HCT116 (cell line): ENCODE data around the gene SMURF1. TPM values are rescaled to one million over a fixed set of nuclear protein-coding genes. Genes with fewer than 3 reads are reported as not detected.

Source experiments
- ATAC-seq: fragments of 200-7000 bp; cut with Tn5 transposase; 2 replicates; pipeline ENCODE4 v1.9.1; 2020; ENCODE audit warnings: mild to moderate bottlenecking, moderate library complexity
- BruUV-seq: library from RNA; stranded (reverse); fragments of 400-500 nt; replicated peaks from 2 replicates; lab custom pipeline; 2021; lab: Mats Ljungman, UMichigan
- CTCF ChIA-PET: fragments of 300-600 bp; sonication (Branson Sonifier 250); formaldehyde crosslinking; loops from one replicate; lab custom pipeline; 2021; ENCODE audit warnings: antibody characterized with exemption; lab: Charles Lee
- POLR2A ChIA-PET: fragments of 300-600, 350-600 bp; sonication (Branson Sonifier 250); formaldehyde crosslinking; loops from one replicate; lab custom pipeline; 2021; ENCODE audit warnings: antibody characterized with exemption; lab: Charles Lee
- RAD21 ChIA-PET, 2 experiments: fragments of 300-600 bp; sonication (Branson Sonifier 250); formaldehyde crosslinking; loops; one replicate each; lab custom pipeline; 2023; ENCODE audit warnings: low total read pairs in 2 of 2; ENCODE audit not compliant: uncharacterized antibody in 2 of 2, unreplicated experiment in 2 of 2, low non-redundant PET in 1 of 2; lab: Charles Lee
- DNase-seq: peaks from one replicate; pipeline ENCODE4 v3.0.0-alpha.2; 2010; ENCODE audit warnings: low read depth, low spot score
- H2AFZ ChIP-seq: fragments of 200-600 bp; shearing (Covaris generic), sonication (generic); 2 replicates; pipeline ENCODE4 v1.6.1; 2017; ENCODE audit warnings: low read depth, mixed run types, mixed read lengths, antibody characterized with exemption, low read length; ENCODE audit not compliant: poor library complexity, severe bottlenecking
- H3K27ac ChIP-seq: 2 replicates; pipeline ENCODE4 v1.5.1; 2012; ENCODE audit warnings: low read depth, low read length
- H3K27me3 ChIP-seq: fragments of 200-600 bp; sonication (generic); 2 replicates; pipeline ENCODE4 v1.6.1; 2016; ENCODE audit warnings: mixed run types, low read length, mixed read lengths; ENCODE audit not compliant: insufficient read depth
- H3K36me3 ChIP-seq, 2 experiments: fragments of 200-500 bp in 1 of 2; fragments of 200-600 bp in 1 of 2; sonication (Bioruptor generic) in 1 of 2; sonication (generic) in 1 of 2; 2 replicates each; pipeline versions ENCODE4 v1.5.1 to v1.6.1; 2014 to 2016; ENCODE audit warnings: low read length in 2 of 2, inconsistent platforms in 1 of 2, mixed read lengths in 1 of 2, mixed run types in 1 of 2; ENCODE audit not compliant: insufficient read depth in 2 of 2, control insufficient read depth in 1 of 2
- H3K4me1 ChIP-seq, 2 experiments: fragments of 200-600 bp in 1 of 2; sonication (generic) in 1 of 2; 2 replicates each; pipeline versions ENCODE4 v1.5.1 to v1.6.1; 2012 to 2017; ENCODE audit warnings: low read length in 2 of 2, inconsistent platforms in 1 of 2, mild to moderate bottlenecking in 1 of 2, mixed read lengths in 1 of 2, mixed run types in 1 of 2, moderate library complexity in 1 of 2; ENCODE audit not compliant: insufficient read depth in 2 of 2, control insufficient read depth in 1 of 2
- H3K4me2 ChIP-seq: fragments of 200-600 bp; sonication (generic); 2 replicates; pipeline ENCODE4 v1.6.1; 2017; ENCODE audit warnings: mixed run types, low read length, mixed read lengths
- H3K4me3 ChIP-seq, 2 experiments: fragments of 200-600 bp in 1 of 2; sonication (generic) in 1 of 2; replicated peaks in 1 of 2; 2 replicates each; pipeline ENCODE4 v1.5.1; 2011 to 2016; ENCODE audit warnings: low read length in 2 of 2, control low read depth in 1 of 2, low read depth in 1 of 2, mild to moderate bottlenecking in 1 of 2, mixed read lengths in 1 of 2, mixed run types in 1 of 2
- H3K79me2 ChIP-seq: fragments of 200-600 bp; sonication (generic); 2 replicates; pipeline ENCODE4 v1.6.1; 2017; ENCODE audit warnings: mild to moderate bottlenecking, mixed run types, low read length, moderate library complexity, mixed read lengths; ENCODE audit not compliant: insufficient read depth
- H3K9ac ChIP-seq: fragments of 200-600 bp; sonication (generic); 2 replicates; pipeline ENCODE4 v1.6.1; 2016; ENCODE audit warnings: low read length, mixed read lengths
- H3K9me2 ChIP-seq: fragments of 200-600 bp; sonication (generic), shearing (Covaris generic); 2 replicates; pipeline ENCODE4 v1.6.1; 2017; ENCODE audit warnings: mixed run types, mild to moderate bottlenecking, moderate library complexity; ENCODE audit not compliant: insufficient read depth
- H3K9me3 ChIP-seq, 2 experiments: fragments of 200-500 bp in 1 of 2; fragments of 200-600 bp in 1 of 2; sonication (Bioruptor generic) in 1 of 2; sonication (generic) in 1 of 2; 2 replicates each; pipeline ENCODE4 v1.6.1; 2014 to 2017; ENCODE audit warnings: low read length in 2 of 2, mixed read lengths in 2 of 2, inconsistent platforms in 1 of 2, low read depth in 1 of 2, mild to moderate bottlenecking in 1 of 2, mixed run types in 1 of 2, moderate library complexity in 1 of 2; ENCODE audit not compliant: control insufficient read depth in 1 of 2, insufficient read depth in 1 of 2
- H4K20me1 ChIP-seq: fragments of 200-600 bp; sonication (generic), shearing (Covaris generic); 2 replicates; pipeline ENCODE4 v1.6.1; 2017; ENCODE audit warnings: mixed run types, mild to moderate bottlenecking, moderate library complexity; ENCODE audit not compliant: insufficient read depth
- CEBPB ChIP-seq: IDR thresholded peaks from 2 replicates; pipeline ENCODE4 v1.6.1; 2012; ENCODE audit warnings: low read depth
- EZH2phosphoT487 ChIP-seq: fragments of 200-600 bp; IDR thresholded peaks from 2 replicates; pipeline ENCODE4 v1.6.1; 2018; ENCODE audit warnings: antibody characterized with exemption, borderline replicate concordance
- REST ChIP-seq: IDR thresholded peaks from 2 replicates; pipeline ENCODE4 v1.6.1; 2012; ENCODE audit warnings: low read depth
- intact Hi-C: fragments of 100-400 bp; cut with micrococcal nuclease; formaldehyde crosslinking; loops from 2 replicates; pipeline ENCODE4 v1.10.0; 2022
- total RNA-seq: library from RNA; stranded (reverse); gene quantifications from one replicate; pipeline ENCODE4 v1.2.1, GENCODE V29; 2021; ENCODE audit not compliant: unreplicated experiment

SMURF1 gene
- total RNA-seq, 1 experiment from 2014 or later, result 24.6 TPM

GRCh38 chr7:99090771-99091542 lies 53.0 kb downstream of the SMURF1 start:
- Histone ChIP-seq H3K9me3 (no peaks in the 10 kb centered on the region), H3K9ac (no peak overlapping the region), H3K27me3 (no peaks in the 10 kb centered on the region), H3K4me1 (peaks cover 0 to 7% of the 10 kb centered on the region in 2 experiments; a peak in 1 of 4 replicates), H3K36me3 (no peaks in the 10 kb centered on the region), H3K4me2 (no peak overlapping the region), H2AFZ (no peak overlapping the region), H3K4me3 (no peak overlapping the region), H3K79me2 (peaks cover 84% of the 10 kb centered on the region), H4K20me1 (no peaks in the 10 kb centered on the region; the same call in 1 of the 2 replicates), H3K9me2 (no peaks in the 10 kb centered on the region), H3K27ac (no peak overlapping the region)
- POLR2A ChIA-PET, result no interaction called here
- ATAC-seq (no peak), DNase-seq (no peak)
- intact Hi-C loops, result no loop called here
- TF ChIP-seq REST (no peak), EZH2phosphoT487 (no peak), CEBPB (no peak)
- no TSS peak for BruUV-seq
- RAD21 ChIA-PET, result no interaction called here
- CTCF ChIA-PET, result no interaction called here
